BE2C (cell line): ENCODE data around the gene ASPG.
A peak's percentile ranks its signal among the peaks of the same experiment; 100 is the strongest.

Experiments
- DNase-seq: peaks from one replicate; pipeline ENCODE4 v3.0.0-alpha.2; 2020
- H3K27me3 ChIP-seq: fragments of 250-450 bp; sonication (Bioruptor Pico); 2 replicates; pipeline ENCODE4 v1.5.1; 2020; ENCODE audit warnings: mild to moderate bottlenecking
- H3K36me3 ChIP-seq: fragments of 250-450 bp; sonication (Bioruptor Pico); 2 replicates; pipeline ENCODE4 v1.5.1; 2020; ENCODE audit warnings: mild to moderate bottlenecking
- H3K4me1 ChIP-seq: fragments of 250-450 bp; sonication (Bioruptor Pico); 2 replicates; pipeline ENCODE4 v1.5.1; 2020
- H3K4me3 ChIP-seq: 2 replicates; pipeline ENCODE4 v1.5.1; 2011; ENCODE audit warnings: low read depth, low read length
- H3K9me3 ChIP-seq: fragments of 250-450 bp; sonication (Bioruptor Pico); 2 replicates; pipeline ENCODE4 v1.5.1; 2020
- TF ChIP-seq, protein P1 (sequence below): IDR thresholded peaks from 2 replicates; pipeline ENCODE4 v1.5.1; 2012; ENCODE audit warnings: mild to moderate bottlenecking, low read depth, low read length

The ASPG gene

DNA sequence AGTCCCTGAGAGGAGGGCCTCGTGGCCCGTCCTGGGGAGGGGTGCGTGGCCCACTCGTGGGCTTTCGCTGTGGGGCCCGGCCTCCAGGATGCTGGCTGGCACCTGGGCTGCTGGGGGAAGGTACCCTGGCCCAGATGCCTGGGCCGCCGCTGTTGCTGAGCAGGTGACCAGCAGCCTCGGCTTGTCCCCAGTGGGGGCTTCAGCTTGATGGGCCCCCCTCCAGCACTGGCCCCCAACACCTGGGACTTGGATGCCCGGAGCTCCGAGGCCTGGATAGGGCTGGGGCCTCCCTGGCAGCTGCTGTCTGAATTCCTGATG lies 63.7 kb downstream of the ASPG start:
- H3K27me3 ChIP-seq = no peaks in the 10 kb centered on the region
- H3K4me3 ChIP-seq = peak overlapping the region; percentile 29
- peaks cover 77% of the 10 kb centered on the region for H3K4me1 ChIP-seq
- no peak for DNase-seq
- TF ChIP-seq, protein P1, sequence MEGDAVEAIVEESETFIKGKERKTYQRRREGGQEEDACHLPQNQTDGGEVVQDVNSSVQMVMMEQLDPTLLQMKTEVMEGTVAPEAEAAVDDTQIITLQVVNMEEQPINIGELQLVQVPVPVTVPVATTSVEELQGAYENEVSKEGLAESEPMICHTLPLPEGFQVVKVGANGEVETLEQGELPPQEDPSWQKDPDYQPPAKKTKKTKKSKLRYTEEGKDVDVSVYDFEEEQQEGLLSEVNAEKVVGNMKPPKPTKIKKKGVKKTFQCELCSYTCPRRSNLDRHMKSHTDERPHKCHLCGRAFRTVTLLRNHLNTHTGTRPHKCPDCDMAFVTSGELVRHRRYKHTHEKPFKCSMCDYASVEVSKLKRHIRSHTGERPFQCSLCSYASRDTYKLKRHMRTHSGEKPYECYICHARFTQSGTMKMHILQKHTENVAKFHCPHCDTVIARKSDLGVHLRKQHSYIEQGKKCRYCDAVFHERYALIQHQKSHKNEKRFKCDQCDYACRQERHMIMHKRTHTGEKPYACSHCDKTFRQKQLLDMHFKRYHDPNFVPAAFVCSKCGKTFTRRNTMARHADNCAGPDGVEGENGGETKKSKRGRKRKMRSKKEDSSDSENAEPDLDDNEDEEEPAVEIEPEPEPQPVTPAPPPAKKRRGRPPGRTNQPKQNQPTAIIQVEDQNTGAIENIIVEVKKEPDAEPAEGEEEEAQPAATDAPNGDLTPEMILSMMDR = no peak
- H3K36me3 ChIP-seq = peaks cover 75% of the 10 kb centered on the region
- H3K9me3 ChIP-seq = no peaks in the 10 kb centered on the region

DNA sequence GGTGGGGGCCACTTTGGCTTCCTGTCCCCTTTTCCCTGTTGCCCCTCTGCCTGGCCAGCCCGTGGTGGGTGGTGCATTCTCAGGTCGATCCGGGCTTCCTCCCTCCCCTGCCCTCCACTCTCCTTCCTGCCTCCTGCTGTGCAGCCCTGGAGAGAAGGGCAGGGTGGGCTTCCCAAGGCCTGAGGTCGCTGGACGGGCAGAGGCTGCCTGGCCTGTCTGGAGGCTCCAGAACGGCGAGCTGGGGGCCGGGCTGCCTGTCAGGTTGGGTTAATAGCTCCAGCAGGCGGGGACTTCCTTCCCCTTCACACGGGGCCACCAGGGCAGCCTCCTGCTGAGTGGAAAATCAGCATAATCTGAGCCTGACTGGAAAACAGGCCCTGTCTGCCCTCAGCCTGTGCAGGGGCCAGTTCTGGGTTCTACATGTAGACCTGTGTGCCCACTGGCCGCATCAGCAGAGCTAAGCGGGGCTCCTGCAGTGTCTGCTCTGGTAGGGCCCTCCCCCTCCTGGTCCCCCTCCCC lies 64.2 kb downstream of the ASPG start:
- Histone ChIP-seq H3K9me3 (no peaks in the 10 kb centered on the region), H3K4me1 (peaks cover 73% of the 10 kb centered on the region), H3K4me3 (peak overlapping the region; percentile 29), H3K36me3 (peaks cover 75% of the 10 kb centered on the region), H3K27me3 (no peaks in the 10 kb centered on the region)
- TF ChIP-seq, protein P1 = no peak
- peak; percentile 91 for DNase-seq

DNA sequence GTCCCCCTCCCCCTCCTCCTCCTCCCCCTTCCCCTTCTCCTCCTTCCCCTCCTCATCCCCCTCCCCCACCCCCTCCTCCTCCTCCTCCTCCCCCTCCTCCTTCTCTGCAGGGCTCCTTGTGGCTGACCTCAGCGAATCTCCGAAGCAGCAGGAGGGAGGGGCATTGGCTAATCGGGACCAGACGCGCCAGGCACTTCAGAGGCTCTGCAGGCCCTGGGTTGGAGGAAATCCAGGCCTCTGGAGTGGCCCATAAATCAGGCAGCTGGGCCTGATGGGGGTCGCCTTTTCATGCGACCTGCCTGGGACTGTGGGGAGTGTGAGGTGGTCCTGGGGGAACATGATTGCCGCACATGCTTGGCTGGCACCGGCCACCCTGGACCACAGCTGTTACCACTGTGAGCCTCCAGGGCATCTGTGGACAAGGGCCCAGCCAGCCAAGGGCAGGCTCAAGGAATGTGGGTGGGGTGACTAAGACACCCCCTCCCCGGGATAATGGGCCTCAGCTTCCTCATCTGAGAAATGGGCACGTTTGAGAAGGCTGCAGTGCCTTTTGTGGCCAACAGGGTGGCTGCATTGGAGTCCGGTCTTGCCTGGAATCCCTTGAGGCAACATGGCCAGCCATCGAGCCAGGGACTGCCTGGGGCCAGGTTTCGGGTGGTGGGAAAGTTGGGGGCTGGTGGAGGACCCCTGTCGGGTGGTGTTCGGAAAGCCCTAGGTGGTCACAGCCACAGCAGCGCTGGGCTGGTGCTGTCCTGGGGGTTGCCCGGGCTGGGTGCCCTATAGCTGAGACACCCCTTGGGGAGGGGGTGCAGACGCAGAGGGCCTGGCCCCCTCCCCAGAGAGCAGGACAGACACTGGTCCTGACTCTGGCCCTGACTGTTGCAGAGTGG lies 64.9 kb downstream of the ASPG start:
- Histone ChIP-seq H3K4me1 (peaks cover 67% of the 10 kb centered on the region), H3K27me3 (no peaks in the 10 kb centered on the region), H3K36me3 (peaks cover 75% of the 10 kb centered on the region), H3K4me3 (no peak overlapping the region), H3K9me3 (no peaks in the 10 kb centered on the region)
- DNase-seq = peak; percentile 97
- TF ChIP-seq, protein P1 = peak; percentile 55

DNA sequence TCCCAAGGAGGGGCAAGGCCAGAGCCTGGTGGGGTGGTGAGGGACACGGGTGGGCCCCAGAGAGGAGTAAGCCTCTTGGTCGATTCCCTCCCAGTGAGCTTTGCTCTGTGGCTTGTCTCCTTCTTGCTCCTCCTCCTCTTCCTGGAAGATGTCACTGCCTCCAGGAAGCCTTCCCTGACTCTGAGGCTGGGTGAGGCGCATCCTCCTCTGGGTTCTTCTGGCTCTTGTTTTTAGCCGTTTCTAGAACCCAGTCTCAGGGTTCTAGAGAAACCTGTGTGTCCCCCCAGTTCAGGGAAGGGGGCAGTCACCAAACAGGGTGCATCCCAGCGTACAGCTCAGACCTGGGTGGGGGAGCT lies 65.5 kb downstream of the ASPG start:
- no peak for DNase-seq
- Histone ChIP-seq H3K9me3 (no peaks in the 10 kb centered on the region), H3K27me3 (no peaks in the 10 kb centered on the region), H3K36me3 (peaks cover 75% of the 10 kb centered on the region), H3K4me1 (peaks cover 65% of the 10 kb centered on the region), H3K4me3 (no peak overlapping the region)
- TF ChIP-seq, protein P1 = no peak

DNA sequence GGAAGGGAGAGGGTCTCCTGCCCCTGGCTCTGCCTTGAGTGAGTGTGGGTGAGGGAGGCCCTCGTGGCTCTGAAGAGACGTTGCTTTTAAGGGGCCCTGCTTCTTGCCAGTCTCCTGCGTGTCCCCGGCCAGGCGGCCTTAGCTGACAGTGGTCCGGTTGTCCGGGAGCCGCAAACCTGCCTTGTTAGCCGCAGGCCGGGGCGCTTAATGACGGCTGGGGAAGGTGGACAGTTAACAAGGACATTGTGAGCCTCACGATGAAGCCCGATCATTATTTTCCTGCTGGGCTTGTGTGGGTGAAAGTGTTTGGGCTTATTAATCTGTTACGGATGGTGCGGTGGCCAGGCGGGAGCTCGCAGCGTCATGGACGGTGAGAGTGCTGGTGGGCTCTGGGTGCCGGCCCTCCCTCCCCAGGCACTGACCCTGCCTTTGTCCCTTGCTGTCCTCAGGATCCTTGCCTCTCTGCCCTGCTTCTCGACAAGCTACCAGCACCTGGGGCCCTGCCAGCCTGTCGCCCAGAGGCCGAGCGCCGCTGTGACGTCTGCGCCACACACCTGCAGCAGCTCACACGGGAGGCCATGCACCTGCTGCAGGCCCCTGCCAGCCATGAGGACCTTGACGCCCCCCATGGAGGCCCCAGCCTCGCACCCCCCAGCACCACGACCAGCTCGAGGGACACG lies 66.2 kb downstream of the ASPG start:
- TF ChIP-seq, protein P1 = no peak
- H3K4me1 ChIP-seq = peaks cover 65% of the 10 kb centered on the region
- no peaks in the 10 kb centered on the region for H3K27me3 ChIP-seq
- no peak overlapping the region for H3K4me3 ChIP-seq
- no peak for DNase-seq
- H3K36me3 ChIP-seq = peaks cover 73% of the 10 kb centered on the region
- no peaks in the 10 kb centered on the region for H3K9me3 ChIP-seq

GRCh38 chr14:104152246-104152575 lies 66.7 kb downstream of the ASPG start:
- DNase-seq = no peak
- Histone ChIP-seq H3K9me3 (no peaks in the 10 kb centered on the region), H3K27me3 (no peaks in the 10 kb centered on the region), H3K4me1 (peaks cover 65% of the 10 kb centered on the region), H3K4me3 (no peak overlapping the region), H3K36me3 (peaks cover 72% of the 10 kb centered on the region)
- TF ChIP-seq, protein P1 = no peak
